Activated gamma-delta T cell treated with anti-CD3 and anti-CD28 coated beads, Interleukin-2, amount 50 U/mL, for 16 hours (primary cell): ENCODE results near the gene SGK2.
"Not testable (repeated sequence)": the region's sequence is repeated elsewhere in the genome, so short reads cannot be mapped to it uniquely, and the experiment has no call there.

Experiments used
- DNase-seq: peaks from one replicate; pipeline ENCODE4 v3.0.0-alpha.2; 2020; ENCODE audit warnings: low read depth

Gene SGK2

GRCh38 chr20:43563991-43564390 is 5.2 kb downstream of the SGK2 start:
- DNase-seq, result no peak

- DNase-seq, result no peak
These were observed 5.6 kb downstream of the SGK2 start for GRCh38 chr20:43564455-43564854.

GRCh38 chr20:43564993-43565757 is 6.3 kb downstream of the SGK2 start:
- no peak for DNase-seq

GRCh38 chr20:43565758-43566104 is 6.9 kb downstream of the SGK2 start:
- DNase-seq, result no peak

- DNase-seq, result no peak
These were observed 8.7 kb downstream of the SGK2 start for GRCh38 chr20:43567477-43567876.

- no peak for DNase-seq
These were observed 9.9 kb downstream of the SGK2 start for GRCh38 chr20:43568706-43569105.

GRCh38 chr20:43569282-43569681 is 10.5 kb downstream of the SGK2 start:
- DNase-seq, result no peak

- DNase-seq, result no peak
These were observed 11.7 kb downstream of the SGK2 start for GRCh38 chr20:43570496-43570895.

- no peak for DNase-seq
These were observed 12.5 kb downstream of the SGK2 start for GRCh38 chr20:43571310-43571709.

GRCh38 chr20:43571771-43572170 is 12.9 kb downstream of the SGK2 start:
- no peak for DNase-seq

- DNase-seq, result no peak
These were observed 14.1 kb downstream of the SGK2 start for GRCh38 chr20:43572891-43573290.

GRCh38 chr20:43576108-43576507 is 17.3 kb downstream of the SGK2 start:
- DNase-seq, result no peak

- DNase-seq, result no peak
These were observed 21.3 kb downstream of the SGK2 start for GRCh38 chr20:43579861-43580793.

- DNase-seq, result no peak
These were observed 24.5 kb downstream of the SGK2 start for GRCh38 chr20:43583133-43583864.

- DNase-seq, result no peak
These were observed 25.2 kb downstream of the SGK2 start for GRCh38 chr20:43583982-43584432.

GRCh38 chr20:43584448-43585136 is 25.8 kb downstream of the SGK2 start:
- DNase-seq, result no peak

GRCh38 chr20:43586641-43587040 is 27.8 kb downstream of the SGK2 start:
- no peak for DNase-seq

GRCh38 chr20:43588526-43588925 is 29.7 kb downstream of the SGK2 start:
- not testable (repeated sequence) for DNase-seq

GRCh38 chr20:43590036-43590391 is 31.2 kb downstream of the SGK2 start:
- no peak for DNase-seq

- DNase-seq, result peak; percentile 77
These were observed 31.8 kb downstream of the SGK2 start, which contains the start of gene IFT52 for GRCh38 chr20:43590392-43591303. TSS of gene IFT52 (plus strand) at chr20:43590937. CDS start at chr20:43594699, 3,762 bp downstream.

GRCh38 chr20:43601960-43602359 is 43.1 kb downstream of the SGK2 start:
- not testable (repeated sequence) for DNase-seq
